Measurements from ENCODE around the gene ABLIM3.
"Not testable (repeated sequence)": the region's sequence is repeated elsewhere in the genome, so short reads cannot be mapped to it uniquely, and the experiment has no call there.

The ABLIM3 gene

GRCh38 chr5:149267241-149267973, 126.1 kb downstream of the ABLIM3 start:
- DNase-seq (ENCODE audit: extremely low read depth, low read depth), result no peak

DNA sequence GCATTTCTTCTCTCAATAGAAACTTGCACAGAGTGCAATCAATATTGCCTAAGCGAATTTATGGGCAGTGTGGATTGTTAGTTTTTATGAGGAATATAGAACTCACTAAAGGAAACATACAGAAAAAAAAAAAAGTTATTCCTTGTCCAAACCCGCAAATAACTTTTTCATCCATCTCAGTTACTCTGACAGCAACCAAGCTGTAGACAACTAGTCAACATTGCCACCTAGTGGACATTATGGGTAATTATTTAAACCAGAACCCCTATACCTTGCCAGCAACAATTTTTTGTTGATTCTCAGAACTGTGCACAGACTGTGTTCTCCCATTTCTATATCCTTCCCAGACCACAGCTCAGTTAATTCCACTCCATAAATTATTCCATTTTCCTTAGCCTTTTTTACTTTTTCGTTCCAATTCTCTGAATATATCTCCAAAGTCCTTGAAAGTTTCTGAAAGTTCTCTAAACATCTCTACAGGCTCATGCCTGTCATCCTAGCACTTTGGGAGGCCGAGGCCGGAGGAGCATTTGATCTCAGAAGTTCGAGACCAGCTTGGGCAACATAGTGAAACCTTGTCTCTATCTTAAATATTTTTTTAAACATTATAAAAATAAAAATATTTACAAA, 127.8 kb downstream of the ABLIM3 start:
- peak; percentile 53 for TF ChIP-seq CTCF (IDR thresholded peaks at IDR 0.05; ENCODE audit: low read depth, low read length)
- DNase-seq (ENCODE audit: extremely low read depth, low read depth), result no peak

More at GRCh38 chr5:149267241-149267973, 126.1 kb downstream of the ABLIM3 start:
- TF ChIP-seq CTCF (IDR thresholded peaks at IDR 0.05; ENCODE audit: low read depth, low read length), result no peak

DNA sequence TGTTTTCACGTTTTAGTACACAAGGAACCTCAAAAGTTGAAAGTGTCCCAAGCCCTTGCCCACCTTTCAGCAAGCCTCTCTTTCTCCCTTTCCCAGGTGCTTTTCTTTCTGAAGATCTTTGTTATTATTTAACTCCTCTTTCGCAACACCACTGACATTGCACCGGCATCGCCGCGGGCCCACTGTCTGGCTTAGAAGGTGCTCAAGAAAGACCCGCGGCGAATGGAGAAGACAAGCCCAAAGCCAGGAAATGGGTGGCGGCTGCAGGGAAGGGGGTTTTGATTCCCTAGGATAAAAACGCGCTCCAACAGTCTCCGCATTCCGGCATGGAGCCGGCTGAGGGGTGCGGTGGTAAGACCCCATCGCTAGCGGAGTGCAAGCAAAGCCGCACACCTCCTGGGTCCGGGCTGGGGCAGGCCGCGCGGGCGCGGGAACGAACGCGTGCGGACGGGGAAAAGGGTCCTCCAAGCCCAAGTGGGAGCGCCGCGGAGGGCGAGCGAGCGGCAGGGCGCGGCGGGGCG, 130.0 kb downstream of the ABLIM3 start:
- no peak for DNase-seq (ENCODE audit: extremely low read depth, low read depth)
- no peak for TF ChIP-seq CTCF (IDR thresholded peaks at IDR 0.05; ENCODE audit: low read depth, low read length)

DNA sequence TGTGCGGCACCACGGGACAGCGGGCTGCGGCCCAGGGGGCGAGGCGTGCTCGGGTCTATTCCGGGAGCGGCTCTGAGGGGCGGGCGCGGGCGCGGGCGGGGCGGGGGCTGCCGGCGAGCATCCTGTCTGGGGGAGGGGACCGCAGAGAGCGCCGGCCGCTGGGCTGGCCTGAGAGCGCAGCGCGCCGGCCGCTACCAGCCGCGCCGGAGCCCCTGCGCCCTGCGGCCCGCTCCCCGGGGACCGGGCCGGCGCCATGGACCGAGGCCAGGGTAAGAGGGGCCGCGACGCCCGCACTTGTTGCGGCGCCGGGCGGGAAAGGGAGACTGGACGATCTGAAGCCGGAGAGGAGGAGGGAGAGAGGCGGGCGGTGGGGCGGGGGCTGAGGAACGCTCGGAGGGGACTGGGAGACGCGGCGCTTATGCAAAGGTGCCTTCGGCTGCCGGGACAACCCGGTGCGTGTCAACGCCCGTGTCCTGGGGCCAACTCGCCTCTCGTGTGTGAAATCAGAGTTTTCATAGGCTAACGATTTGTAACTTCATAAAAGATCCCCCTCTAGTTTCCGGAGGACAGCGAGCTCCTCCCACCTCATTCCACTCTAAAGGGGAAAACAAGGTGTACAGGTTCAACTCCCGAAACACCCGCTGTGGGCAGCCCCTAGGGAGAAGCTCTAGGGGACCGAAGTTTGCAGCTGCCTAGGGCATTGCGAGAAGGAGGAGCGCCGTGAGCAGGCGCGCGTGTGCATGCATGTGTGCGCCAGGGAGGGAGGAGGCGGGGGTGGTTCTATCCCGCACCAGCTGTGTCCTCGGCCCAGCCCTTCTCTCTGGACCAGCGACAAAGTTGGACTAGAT, 130.6 kb downstream of the ABLIM3 start, which contains the start of gene AFAP1L1:
Gene AFAP1L1 (plus strand): TSS at position 144 of the 848 bp plus-strand sequence. CDS start 110 bp downstream, at position 254.
- no peak for TF ChIP-seq CTCF (IDR thresholded peaks at IDR 0.05; ENCODE audit: low read depth, low read length)
- DNase-seq (ENCODE audit: extremely low read depth, low read depth), result no peak

- not testable (repeated sequence) for DNase-seq (ENCODE audit: extremely low read depth, low read depth)
Observed at GRCh38 chr5:149272781-149273180, 131.5 kb downstream of the ABLIM3 start.

DNA sequence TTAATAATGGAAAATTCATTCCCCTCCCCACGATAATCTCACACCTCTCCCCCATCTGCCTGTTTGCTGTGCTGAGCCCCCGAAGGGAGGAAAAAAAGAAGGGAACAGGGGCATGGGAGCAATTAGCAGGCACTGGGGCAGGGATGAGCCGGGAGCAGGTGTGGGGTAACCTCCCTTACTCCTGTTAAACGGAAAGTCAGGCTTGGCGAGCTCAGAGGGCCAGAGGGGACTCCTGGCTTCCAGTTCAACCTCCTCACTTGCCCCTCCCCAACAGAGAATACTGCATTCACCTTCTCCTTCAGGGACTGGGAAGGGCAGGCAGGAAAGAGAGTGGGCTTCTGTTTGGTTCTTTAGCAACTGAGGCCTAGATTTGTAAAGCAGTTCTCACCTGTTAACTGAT, 131.9 kb downstream of the ABLIM3 start:
- TF ChIP-seq CTCF (IDR thresholded peaks at IDR 0.05; ENCODE audit: low read depth, low read length), result no peak
- no peak for DNase-seq (ENCODE audit: extremely low read depth, low read depth)

DNA sequence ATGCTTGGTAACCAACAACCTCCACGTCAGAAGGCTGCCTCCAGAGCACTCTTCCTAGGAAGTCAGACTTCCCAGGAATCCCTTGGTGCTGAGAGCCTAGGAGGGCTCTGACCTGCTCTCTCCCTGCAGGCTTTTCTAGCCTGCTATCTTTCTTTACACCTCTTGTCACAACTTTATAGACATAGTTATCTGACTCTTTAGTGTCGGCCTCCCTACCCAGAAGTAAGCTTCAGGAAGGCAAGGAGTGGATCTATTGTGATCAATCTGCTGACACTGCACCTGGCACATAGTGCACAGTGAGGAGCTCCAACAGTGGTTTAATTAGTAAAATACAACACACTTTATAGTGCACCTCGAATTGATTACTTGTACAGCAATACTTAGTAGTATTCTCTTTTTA, 132.7 kb downstream of the ABLIM3 start:
- DNase-seq (ENCODE audit: extremely low read depth, low read depth), result no peak
- no peak for TF ChIP-seq CTCF (IDR thresholded peaks at IDR 0.05; ENCODE audit: low read depth, low read length)
